Measurements from ENCODE around the gene PHLDB1.

The PHLDB1 gene

DNA sequence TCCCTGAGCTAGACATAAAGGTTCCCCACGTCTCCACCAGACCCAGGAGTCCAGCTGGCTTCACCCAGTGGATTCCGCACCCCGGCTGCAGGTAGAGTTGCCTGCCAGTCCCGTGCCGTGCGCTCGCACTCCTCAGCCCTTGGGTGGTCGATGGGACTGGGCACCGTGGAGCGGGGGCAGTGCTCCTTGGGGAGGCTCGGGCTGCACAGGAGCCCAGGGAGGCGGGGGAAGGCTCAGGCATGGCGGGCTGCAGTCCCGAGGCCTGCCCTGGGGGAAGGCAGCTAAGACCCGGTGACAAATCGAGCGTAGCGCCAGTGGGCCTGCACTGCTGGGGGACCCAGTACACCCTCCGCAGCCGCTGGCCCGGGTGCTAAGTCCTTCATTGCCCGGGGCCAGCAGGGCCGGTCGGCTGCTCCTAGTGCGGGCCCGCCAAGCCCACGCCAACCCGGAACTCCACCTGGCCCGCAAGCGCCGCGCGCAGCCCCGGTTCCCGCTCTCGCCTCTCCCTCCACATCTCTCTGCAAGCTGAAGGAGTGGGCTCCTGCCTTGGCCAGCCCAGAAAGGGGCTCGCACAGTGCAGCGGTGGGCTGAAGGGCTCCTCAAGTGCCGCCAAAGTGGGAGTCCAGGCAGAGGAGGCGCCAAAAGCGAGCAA lies 81.6 kb downstream of the PHLDB1 start:
- no peak for DNase-seq (ENCODE audit: low read depth)

DNA sequence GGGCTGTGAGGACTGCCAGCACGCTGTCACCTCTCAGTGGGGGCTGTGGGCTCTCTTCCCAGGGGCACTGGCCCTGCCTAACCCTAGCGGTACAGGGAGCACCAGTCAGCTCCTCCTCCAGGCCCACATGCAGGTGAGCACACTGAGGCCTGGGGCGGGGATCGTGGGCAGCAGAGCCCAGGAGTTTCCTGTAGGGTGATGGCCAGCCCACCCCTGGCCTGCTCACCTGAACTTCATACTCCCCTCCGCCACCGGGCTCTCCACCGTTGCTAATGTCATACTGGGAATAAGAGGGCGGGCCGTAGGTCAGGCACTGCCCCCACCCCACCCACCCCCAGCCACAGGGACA lies 82.1 kb downstream of the PHLDB1 start:
- no peak for DNase-seq (ENCODE audit: low read depth)

DNA sequence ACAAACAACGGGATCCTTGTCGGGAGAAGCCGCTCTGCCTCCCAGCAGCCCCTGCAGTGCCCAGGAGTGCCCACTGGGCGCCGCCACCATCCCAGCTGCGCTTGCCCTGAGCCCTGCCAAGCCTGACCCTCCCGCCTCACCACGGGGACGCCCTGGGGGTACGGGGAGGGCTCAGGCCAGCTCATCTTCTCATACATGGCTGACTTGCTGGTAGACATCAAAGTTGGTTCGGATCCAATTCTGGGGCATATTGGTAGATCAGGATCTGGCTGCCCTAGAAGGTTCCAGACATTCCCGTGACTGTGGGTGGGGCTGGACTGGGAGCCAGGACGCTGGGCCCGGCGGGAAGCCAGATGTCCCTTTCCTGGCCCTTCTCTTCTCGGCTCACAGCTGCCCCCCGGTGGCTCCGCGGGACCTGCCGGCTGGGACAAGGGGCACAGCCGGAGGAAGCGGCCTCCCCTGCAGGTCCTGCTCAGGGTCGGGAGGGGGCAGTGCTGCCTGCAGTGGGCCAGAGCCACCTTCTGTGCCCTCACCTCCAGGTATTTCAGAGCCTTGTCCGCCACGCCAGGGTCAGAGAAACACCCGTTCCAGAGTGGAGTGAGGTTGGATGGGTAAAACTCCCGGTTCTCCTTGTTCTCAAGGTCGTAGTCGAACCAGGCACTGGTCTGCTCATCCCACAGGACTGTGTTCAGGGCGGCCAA lies 82.6 kb downstream of the PHLDB1 start:
- peak; percentile 77 for DNase-seq (ENCODE audit: low read depth)

GRCh38 chr11:118690553-118691304 lies 83.3 kb downstream of the PHLDB1 start:
- DNase-seq (ENCODE audit: low read depth): no peak

DNA sequence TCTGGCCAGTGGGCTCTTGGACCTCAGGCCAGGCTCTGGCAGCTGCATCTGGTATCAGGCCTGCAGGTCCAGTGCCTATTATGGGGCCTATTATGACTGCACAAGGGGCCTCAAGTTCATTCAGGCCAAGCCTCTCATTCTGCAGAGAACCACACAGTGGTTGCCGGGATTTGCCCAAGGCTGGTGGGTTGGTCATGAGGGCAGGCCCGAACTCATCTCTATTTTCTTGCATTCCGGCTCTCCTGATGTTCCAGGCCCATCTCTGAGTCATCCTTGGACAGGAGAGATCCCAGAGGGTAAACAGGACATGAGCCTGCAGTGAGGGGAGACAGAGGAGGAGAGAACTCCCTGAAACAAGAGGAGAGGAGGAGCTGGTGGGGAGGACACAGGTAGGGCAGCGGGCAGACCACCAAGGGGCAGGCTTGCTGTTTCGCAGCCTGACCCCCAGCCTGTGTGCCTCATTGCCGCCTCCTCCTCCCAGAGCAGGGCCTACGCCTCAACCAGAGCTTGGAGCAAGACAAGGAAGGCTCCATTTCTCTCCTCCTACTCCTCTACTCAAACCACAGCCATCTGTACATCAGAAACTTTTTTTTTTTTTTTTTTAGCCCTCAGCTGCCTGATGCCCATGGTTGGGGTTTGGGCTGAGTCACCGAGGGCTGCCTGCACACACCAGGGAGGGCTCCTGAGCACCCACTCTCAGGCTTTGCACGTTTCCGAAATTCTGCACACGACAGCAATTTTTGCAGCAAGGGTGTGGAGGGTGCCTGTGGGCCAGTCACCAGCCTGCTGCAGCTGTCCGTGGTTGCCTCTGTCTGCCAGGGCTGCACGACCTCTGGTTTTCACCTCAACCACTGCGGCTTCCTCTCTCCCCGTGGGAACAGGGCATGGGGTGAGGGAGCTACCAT lies 84.8 kb downstream of the PHLDB1 start:
- DNase-seq (ENCODE audit: low read depth): peak; percentile 58

- DNase-seq (ENCODE audit: low read depth): no peak
Observed at GRCh38 chr11:118694185-118694584, 86.8 kb downstream of the PHLDB1 start.

DNA sequence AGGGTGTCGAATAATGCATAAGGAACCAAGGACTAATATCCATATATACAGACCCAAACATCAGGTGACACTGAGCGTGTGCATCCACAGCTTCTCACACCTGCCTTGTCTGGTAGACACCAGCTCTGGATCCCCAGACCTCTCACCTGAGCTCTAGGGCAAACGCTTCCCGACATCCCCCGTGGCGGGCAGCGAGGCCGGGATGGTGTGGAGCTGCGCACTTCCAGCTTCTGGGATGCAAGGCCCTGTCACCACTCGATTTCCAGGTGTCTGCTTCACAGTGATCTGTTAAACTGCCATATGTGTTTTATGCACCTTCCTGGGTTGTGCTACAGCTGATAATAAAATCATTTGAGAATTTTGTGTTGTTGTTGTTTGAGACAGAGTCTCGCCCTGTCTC lies 87.4 kb downstream of the PHLDB1 start:
- DNase-seq (ENCODE audit: low read depth): no peak

GRCh38 chr11:118696673-118697226 lies 89.3 kb downstream of the PHLDB1 start:
- DNase-seq (ENCODE audit: low read depth): no peak

DNA sequence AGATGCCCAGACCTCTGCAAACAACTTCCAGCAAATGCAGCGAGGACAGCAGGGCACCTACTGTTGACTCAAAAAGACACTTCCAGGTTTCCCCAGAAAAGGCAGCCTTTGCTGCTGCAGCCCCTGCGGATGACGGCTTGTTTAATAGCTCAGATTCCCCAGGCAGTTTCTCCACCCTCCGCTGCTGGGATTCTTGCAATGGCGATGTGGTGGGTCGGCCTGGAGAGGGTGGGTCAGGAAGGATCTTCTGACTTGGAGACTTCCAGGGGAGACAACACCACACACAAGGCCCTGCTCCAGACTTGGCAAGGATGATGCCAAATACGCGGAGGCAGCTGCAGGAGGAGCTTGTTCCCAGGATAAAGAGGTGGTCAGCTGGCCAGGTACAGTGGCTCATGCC lies 89.9 kb downstream of the PHLDB1 start:
- no peak for DNase-seq (ENCODE audit: low read depth)

- DNase-seq (ENCODE audit: low read depth): peak; percentile 38
Observed at GRCh38 chr11:118699506-118700220, 92.2 kb downstream of the PHLDB1 start.

DNA sequence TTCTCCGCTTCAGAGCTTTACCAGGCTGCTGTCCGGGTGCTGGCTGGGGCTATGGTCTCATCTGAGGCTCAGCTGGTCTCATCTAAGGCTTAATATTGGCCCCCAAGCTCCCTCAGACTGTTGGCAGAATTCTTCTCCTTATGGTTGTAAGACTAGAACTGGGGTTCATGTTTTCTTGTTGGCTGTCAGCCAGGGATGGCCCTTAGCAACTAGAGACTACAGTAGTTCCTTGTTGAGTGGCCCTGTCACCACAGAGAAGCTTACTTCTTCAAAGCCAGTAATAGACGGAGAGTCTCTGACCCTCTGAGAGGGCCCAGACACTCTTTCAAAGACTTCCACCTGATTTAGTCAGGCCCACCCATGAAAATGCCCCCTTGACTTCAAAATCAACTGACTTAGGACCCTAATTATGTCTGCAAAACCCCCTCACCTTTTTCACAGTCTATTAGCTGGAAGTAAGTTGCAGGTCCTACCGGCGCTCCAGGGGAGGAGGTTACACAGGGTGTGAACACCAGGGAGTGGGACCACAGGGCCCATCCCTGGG lies 96.2 kb downstream of the PHLDB1 start:
- no peak for DNase-seq (ENCODE audit: low read depth)

DNA sequence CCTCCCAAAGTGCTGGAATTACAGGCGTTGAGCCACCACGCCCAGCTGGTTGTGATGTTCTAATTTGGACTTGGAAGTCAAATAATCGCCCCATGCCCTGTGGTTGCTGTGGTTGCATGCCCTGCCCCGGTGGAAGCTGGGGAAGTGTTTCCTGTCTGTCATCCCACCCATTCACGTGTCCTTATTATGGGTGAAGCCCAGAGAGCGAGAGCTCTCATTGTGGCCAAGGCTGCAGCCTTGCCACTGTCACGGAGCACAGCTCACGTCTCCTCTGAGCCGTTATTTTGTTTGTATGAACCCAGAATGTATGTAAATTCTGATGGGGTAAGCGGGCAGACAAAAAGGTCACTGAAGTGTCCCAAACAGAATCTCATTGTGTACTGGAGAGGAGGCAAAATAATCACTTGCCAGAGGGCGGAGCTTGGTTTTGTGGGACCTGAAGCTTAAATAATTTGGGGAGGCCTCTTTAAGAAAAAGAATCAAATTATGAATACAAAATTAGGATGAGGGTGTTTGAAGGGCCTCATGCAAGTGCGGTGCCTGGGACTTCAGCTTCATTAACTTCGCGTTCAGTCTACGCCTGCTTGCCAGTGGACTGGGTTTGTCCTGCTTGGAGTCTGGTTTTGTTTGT lies 97.8 kb downstream of the PHLDB1 start:
- DNase-seq (ENCODE audit: low read depth): peak; percentile 35

- DNase-seq (ENCODE audit: low read depth): no peak
Observed at GRCh38 chr11:118705791-118706545, 98.6 kb downstream of the PHLDB1 start.

DNA sequence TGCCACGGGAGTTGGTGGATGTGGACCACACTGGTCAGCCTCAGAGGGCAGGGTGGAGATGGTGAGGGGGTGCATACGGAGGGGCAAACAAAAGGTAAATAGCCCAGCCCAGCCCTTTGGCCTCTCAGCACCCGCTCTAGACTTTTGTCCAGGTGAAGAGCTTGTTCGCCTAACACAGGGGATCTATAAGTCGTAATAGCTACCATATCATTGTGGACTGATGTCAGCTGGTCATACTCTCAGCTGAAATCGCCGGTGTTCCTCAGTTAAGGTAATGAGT lies 99.1 kb downstream of the PHLDB1 start:
- DNase-seq (ENCODE audit: low read depth): no peak

All from activated T-helper 1 cell treated with Interleukin-2 at 50 U/mL for 16 hours (primary cell).